Osteoblast (primary cell): ENCODE results near the gene NINL. TPM values are rescaled to one million over a fixed set of nuclear protein-coding genes. Genes with fewer than 3 reads are reported as not detected.

Experiments used
- DNase-seq: peaks from one replicate; pipeline ENCODE4 v3.0.0; 2011; ENCODE audit warnings: low spot score, mixed read lengths; ENCODE audit not compliant: insufficient read length; ENCODE audit errors: missing footprints
- H2AFZ ChIP-seq: 2 replicates; pipeline ENCODE4 v1.6.0; 2011; ENCODE audit warnings: mild to moderate bottlenecking, low read length
- H3K27ac ChIP-seq: 2 replicates; pipeline ENCODE4 v1.5.1; 2011; ENCODE audit warnings: mild to moderate bottlenecking, low read depth, low read length, moderate library complexity
- H3K27me3 ChIP-seq: 2 replicates; pipeline ENCODE4 v1.6.0; 2012; ENCODE audit warnings: mild to moderate bottlenecking, control low read depth, inconsistent platforms, low read length, moderate library complexity; ENCODE audit not compliant: insufficient read depth
- H3K36me3 ChIP-seq: 2 replicates; pipeline ENCODE4 v1.5.1; 2011; ENCODE audit warnings: mild to moderate bottlenecking, low read length, control low read depth, moderate library complexity; ENCODE audit not compliant: insufficient read depth
- H3K4me1 ChIP-seq: 2 replicates; pipeline ENCODE4 v1.5.1; 2011; ENCODE audit warnings: mild to moderate bottlenecking, low read length, control low read depth, moderate library complexity; ENCODE audit not compliant: insufficient read depth
- H3K4me2 ChIP-seq: 2 replicates; pipeline ENCODE4 v1.6.0; 2011; ENCODE audit warnings: mild to moderate bottlenecking, low read length; ENCODE audit not compliant: insufficient read depth
- H3K4me3 ChIP-seq: fragments of 200-600 bp; sonication (generic); 3 replicates; pipeline ENCODE4 v1.5.1; 2012; ENCODE audit warnings: mild to moderate bottlenecking, low read length, inconsistent platforms; ENCODE audit not compliant: insufficient read depth
- H3K79me2 ChIP-seq: 2 replicates; pipeline ENCODE4 v1.6.0; 2012; ENCODE audit warnings: mild to moderate bottlenecking, low read length, control low read depth, inconsistent platforms; ENCODE audit not compliant: insufficient read depth
- H3K9me3 ChIP-seq: 2 replicates; pipeline ENCODE4 v1.5.1; 2011; ENCODE audit warnings: low read depth, low read length, control low read depth
- H4K20me1 ChIP-seq: 2 replicates; pipeline ENCODE4 v1.6.0; 2012; ENCODE audit warnings: mild to moderate bottlenecking, low read length, control low read depth; ENCODE audit not compliant: insufficient read depth
- total RNA-seq: library from RNA; depleted of rRNA; stranded (reverse); fragments of >200 nt; gene quantifications from 2 replicates; pipeline ENCODE4 v1.2.3, GENCODE V29; 2012
- TF ChIP-seq, protein P1 (sequence below): IDR thresholded peaks from 2 replicates; pipeline ENCODE4 v1.5.1; 2011; ENCODE audit warnings: mild to moderate bottlenecking, low read depth, low read length, moderate library complexity; ENCODE audit errors: extremely low read depth

Gene NINL
- total RNA-seq, 1 donor = 14.8 TPM

DNA sequence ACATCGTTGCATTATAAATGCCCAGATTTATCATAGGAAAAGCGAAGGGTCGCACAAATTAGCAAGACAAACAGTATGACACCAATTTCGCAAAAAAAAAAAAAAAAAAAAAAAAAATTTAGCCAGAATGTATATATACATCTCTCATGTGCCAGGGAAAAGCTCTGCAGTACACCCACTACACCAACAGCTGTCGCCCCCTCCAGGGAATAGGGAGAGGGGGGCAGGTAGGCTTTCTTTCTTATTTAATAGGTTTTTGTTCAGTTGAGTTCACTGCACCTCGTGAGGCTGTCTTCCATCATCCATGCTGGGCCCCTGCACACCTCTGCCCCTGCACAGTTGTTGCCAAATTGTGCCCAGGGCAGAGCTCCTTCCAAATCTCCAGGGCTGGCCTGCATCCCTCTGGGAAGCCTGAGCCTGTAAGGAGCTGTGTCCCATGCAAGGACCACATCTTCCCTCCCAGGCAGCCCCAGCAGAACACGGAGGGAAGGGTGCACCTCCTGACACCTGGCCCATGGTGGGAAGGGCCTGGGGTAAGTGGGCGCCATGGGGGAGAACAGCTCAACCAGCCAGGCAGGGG, 85.4 kb downstream of the NINL start:
- H3K9me3 ChIP-seq = no peaks in the 10 kb centered on the region
- TF ChIP-seq, protein P1, sequence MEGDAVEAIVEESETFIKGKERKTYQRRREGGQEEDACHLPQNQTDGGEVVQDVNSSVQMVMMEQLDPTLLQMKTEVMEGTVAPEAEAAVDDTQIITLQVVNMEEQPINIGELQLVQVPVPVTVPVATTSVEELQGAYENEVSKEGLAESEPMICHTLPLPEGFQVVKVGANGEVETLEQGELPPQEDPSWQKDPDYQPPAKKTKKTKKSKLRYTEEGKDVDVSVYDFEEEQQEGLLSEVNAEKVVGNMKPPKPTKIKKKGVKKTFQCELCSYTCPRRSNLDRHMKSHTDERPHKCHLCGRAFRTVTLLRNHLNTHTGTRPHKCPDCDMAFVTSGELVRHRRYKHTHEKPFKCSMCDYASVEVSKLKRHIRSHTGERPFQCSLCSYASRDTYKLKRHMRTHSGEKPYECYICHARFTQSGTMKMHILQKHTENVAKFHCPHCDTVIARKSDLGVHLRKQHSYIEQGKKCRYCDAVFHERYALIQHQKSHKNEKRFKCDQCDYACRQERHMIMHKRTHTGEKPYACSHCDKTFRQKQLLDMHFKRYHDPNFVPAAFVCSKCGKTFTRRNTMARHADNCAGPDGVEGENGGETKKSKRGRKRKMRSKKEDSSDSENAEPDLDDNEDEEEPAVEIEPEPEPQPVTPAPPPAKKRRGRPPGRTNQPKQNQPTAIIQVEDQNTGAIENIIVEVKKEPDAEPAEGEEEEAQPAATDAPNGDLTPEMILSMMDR = no peak
- no peak overlapping the region for H3K27ac ChIP-seq
- peaks cover 4% of the 10 kb centered on the region for H3K36me3 ChIP-seq
- H3K27me3 ChIP-seq = no peaks in the 10 kb centered on the region
- H3K4me1 ChIP-seq = no peaks in the 10 kb centered on the region
- H3K79me2 ChIP-seq = no peaks in the 10 kb centered on the region
- no peak overlapping the region for H3K4me2 ChIP-seq
- no peak overlapping the region for H2AFZ ChIP-seq
- H4K20me1 ChIP-seq = no peaks in the 10 kb centered on the region
- H3K4me3 ChIP-seq = no peak overlapping the region
- DNase-seq = no peak

DNA sequence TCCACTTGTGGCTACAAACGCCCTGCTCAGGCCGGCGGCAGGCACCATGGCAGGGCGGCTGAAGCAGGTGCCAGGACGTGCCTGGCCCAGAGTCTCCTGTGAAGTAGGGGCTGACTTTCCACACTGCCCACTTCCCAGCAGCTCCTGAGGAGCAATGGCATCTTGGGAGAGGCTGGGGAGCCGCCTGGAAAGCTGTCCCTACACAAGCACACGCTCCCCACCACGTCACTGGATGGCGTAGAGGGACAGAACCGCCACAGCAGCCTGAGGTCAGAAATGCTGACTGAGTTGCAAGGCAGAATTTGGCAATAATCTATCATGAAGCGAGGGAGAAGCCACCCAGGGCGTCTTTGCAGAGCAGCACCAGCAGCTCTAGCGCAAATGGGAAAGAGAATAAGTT, 86.3 kb downstream of the NINL start:
- Histone ChIP-seq H3K4me1 (no peaks in the 10 kb centered on the region), H4K20me1 (no peaks in the 10 kb centered on the region), H3K9me3 (no peaks in the 10 kb centered on the region), H3K27ac (no peak overlapping the region), H3K27me3 (no peaks in the 10 kb centered on the region), H3K4me3 (no peak overlapping the region), H2AFZ (no peak overlapping the region), H3K79me2 (no peaks in the 10 kb centered on the region), H3K4me2 (no peak overlapping the region), H3K36me3 (peaks cover 4% of the 10 kb centered on the region)
- DNase-seq = no peak
- TF ChIP-seq, protein P1 = no peak

- TF ChIP-seq, protein P1 = no peak
- Histone ChIP-seq H3K27me3 (no peaks in the 10 kb centered on the region), H4K20me1 (no peaks in the 10 kb centered on the region), H3K4me1 (no peaks in the 10 kb centered on the region), H3K4me2 (no peak overlapping the region), H3K27ac (no peak overlapping the region), H3K4me3 (no peak overlapping the region), H3K79me2 (no peaks in the 10 kb centered on the region), H2AFZ (no peak overlapping the region), H3K9me3 (no peaks in the 10 kb centered on the region), H3K36me3 (no peaks in the 10 kb centered on the region)
- DNase-seq = peak; percentile 77
Observed at GRCh38 chr20:25498280-25498606, 87.1 kb downstream of the NINL start.

GRCh38 chr20:25497586-25498279, 87.6 kb downstream of the NINL start:
- H4K20me1 ChIP-seq = no peaks in the 10 kb centered on the region
- no peak overlapping the region for H3K27ac ChIP-seq
- H2AFZ ChIP-seq = no peak overlapping the region
- TF ChIP-seq, protein P1 = no peak
- DNase-seq = no peak
- H3K4me1 ChIP-seq = no peaks in the 10 kb centered on the region
- H3K9me3 ChIP-seq = no peaks in the 10 kb centered on the region
- no peaks in the 10 kb centered on the region for H3K27me3 ChIP-seq
- no peak overlapping the region for H3K4me2 ChIP-seq
- no peak overlapping the region for H3K4me3 ChIP-seq
- H3K79me2 ChIP-seq = no peaks in the 10 kb centered on the region
- no peaks in the 10 kb centered on the region for H3K36me3 ChIP-seq
